GM19397 (cell line): Measurements from ENCODE around the gene ANK3.
"Not testable (repeated sequence)": the region's sequence is repeated elsewhere in the genome, so short reads cannot be mapped to it uniquely, and the experiment has no call there.

ENCODE experiments used
- ATAC-seq: cut with Tn5 transposase; IDR thresholded peaks from one replicate; pipeline ENCODE4 v1.9.1; 2021; ENCODE audit warnings: mild to moderate bottlenecking, moderate library complexity; ENCODE audit not compliant: unreplicated experiment

The ANK3 gene

DNA sequence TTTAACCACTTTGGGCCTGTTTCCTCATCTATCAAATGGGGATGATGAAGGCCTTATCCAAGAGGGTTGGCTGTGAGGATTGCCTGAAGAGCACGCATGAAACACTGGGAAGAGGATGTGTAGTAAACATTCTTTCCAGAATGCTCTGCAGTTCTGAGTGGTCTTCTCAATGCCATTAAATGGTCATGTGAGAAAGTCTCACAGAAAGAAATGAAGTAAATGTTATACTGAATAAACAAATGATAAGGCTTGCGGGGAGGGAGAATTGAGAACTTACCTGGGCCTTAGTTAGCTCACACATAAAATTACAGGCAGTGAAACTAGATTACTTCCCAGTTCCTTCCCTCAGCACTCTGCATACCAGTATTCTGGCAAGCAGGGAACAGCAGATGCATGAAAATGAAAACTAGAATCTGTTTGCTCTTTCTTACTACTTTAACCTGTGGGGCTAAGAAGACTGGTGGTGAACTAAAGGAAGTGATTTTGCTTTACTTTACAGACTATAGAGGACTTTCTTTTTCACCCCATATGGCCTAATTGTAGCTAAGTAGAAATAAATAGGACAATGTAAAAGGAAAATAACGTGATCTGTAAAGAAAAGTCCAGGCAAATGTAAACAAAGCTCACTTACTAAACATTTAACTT lies 348.1 kb downstream of the ANK3 start:
- no peak for ATAC-seq

DNA sequence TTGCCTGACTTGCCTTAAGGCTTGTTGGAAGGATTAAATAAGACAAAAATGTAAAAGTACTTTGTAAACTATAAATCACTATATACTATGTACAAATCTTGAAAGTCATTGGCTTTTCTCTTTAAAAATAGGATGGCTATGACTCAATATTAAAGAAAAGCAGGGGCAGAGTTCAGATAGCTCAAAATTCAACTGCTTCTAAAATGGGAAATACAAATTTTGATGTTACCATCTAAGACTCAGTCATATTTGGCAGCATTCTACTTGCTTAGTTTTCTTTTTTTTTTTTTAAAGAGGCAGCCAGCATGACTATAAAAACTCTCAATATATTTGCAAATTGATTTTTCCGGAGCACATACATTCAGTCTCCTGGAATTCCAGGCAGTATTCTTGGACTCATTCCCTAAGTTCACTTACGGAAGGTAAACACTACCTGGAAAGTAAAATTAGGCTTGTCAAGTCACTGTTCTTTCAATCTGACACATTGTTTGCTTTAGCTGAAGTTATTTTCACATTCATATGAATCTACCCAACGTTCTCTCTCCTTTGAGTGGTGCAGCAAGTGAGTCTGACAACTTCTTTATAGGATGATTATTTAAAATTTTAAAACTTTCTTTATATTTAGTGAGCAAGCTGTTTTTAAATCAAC lies 349.5 kb downstream of the ANK3 start:
- ATAC-seq = no peak

DNA sequence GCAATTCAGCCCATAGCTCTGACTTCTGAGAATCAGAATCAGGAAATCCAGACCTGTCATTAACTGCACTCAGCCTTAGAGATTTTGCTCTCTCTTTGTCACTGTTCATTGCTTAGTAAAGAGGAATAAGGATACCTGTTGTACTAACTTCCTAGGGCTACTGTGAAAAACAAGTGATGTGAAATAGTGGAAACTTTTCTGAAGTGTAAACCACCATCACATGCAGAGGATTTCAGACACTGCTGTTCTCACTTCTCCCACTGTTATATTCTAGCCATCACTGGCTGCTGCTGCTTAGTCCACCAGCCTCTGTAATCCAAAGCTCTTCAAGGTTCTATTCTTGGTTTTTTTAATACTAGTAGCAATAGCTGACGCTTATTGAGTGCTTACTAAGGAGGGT lies 353.7 kb downstream of the ANK3 start:
- no peak for ATAC-seq

DNA sequence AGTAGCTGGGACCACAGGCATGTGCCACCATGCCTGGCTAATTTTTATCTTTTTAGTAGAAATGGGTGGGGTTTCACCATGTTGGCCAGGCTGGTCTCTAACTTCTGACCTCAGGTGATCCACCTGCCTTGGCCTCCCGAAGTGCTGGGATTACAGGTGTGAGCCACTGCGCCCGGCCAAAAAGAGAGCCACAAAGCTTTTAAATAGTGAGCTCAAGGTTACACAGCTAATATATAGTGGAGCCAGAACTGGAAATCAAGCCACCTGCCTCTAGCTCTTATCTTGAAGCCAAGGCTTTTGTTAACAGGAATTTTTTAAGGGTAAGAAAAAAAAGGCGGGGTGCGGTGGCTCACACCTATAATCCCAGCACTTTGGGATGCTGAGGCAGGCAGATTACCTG lies 354.3 kb downstream of the ANK3 start:
- not testable (repeated sequence) for ATAC-seq

DNA sequence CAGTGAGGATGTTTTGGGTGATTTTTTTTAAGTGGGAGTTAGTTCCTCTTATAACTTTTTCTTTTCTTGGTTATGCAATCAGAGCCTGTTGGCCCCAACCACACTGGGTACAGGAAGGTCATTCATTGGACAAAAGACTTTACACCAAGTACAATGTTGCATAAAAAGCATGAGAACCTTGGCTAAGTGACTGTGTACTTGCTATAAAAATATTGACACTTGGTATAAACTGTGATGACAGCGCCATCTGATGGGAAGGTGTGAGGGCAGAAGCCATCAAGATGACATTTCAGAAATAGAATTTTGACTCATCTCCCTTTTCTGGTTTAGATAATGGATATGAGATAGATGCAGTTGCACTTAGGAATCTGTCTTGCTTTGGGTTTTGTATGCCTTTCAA lies 357.0 kb downstream of the ANK3 start:
- ATAC-seq = peak; percentile 54

DNA sequence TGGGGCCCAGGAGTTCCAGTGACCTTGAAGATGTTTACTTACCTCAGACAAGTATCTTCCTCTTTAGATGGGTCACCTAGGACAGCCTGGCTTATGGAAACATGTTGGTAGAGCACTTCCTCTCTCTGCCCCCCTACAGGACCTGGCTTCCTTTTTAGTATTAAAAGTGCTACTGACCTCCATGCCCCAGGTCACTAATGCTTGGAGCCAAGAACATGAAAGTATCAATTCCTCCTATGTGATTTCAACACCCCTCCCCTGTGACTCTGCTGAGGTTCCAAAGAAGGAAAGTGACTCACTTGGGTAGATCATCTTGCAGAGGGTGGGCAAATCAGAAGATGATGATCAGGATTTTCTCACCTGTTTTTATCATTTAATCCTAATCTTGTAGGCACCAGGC lies 358.0 kb downstream of the ANK3 start:
- ATAC-seq = peak; percentile 39

DNA sequence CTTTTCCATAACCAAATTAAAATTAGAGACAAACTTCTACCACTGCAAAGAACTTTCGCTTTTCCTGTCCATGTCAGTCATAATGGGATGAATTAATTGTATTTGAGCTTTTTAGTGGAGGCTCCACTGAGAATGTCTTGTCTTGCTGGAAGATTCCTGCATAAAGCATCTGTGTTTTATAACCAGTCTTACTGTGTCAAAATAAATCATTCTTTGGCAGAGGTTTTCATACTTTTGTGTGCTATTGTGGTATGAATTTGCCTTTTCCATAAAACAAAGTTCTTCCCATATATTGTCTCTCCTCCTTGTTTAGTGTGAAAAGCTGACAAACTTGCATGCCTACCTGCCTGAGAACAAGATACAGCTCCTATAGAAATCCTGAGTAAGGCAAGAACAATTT lies 358.5 kb downstream of the ANK3 start:
- ATAC-seq = no peak

DNA sequence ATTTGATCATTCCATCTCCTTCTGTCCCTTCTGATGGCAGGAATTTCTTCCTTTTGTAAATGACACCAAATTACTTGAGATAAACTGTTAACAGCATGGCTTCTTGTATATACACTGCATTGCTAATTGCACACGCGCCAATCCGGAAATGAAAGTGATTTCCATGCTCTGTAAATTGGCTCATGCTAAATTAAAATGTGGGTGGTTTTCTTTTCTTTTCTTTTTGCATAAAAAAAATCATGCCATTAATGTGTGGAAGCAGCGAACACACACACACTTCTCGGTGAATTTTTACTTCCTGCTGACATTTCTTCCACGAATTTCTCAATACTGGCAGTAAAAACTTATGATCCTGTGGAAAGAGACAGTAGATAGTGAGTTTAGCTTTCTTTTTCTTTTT lies 360.2 kb downstream of the ANK3 start:
- ATAC-seq = no peak

DNA sequence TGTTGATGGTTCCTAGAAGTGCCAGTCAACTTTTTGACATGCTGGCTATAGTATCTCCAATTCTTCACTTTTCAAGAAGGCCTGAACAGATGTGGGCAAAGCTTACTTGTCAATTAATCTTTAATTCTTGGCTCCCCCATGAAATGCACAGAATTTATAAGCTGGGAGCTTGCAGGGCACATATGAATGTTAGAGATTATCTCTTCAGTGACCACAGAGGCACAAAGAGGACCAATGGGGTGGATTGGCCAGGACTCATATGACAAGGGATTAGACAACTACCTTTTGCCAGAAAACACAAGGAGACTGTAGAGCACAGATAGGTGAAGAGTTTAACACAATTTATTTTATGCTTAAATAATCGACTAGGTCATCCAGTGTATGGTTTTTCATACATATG lies 361.6 kb downstream of the ANK3 start:
- ATAC-seq = no peak

DNA sequence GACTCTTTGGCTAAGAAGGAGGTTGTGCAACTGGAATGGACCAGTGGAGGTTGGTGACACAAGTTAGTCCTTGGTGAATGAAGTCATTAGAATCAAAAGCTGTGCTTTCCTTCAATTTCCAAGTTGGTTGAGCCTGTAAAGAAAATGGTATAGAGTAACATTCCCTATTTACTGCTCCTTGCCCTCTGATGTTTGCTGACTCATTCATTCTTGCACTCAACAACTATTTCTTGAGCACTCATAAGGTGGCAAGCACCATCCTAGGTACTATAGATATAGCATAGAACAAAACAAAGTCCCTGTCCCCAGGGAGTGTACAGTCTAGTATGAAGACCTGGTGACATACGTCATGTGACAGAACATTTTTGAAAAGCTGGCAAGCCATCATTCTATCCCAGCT lies 364.4 kb downstream of the ANK3 start:
- ATAC-seq = no peak

DNA sequence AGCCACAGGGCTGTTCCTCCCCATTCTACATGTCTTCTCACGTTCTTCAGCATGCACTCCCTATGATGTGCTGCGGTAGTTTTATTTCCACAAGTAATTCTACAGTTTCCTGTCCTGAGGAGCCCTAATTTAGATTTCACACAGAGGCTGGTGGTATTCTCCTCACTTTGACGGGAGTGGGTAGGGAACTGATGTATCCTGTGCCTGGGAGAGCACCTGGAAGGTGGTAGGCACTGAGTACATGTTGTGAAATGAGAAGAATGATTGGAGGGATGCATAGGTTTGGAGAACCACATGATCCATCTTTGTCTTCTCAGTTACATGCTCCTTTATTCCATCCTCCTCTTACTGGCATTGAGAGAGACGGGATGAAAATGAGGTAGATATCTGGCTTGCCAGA lies 365.2 kb downstream of the ANK3 start:
- ATAC-seq = no peak

DNA sequence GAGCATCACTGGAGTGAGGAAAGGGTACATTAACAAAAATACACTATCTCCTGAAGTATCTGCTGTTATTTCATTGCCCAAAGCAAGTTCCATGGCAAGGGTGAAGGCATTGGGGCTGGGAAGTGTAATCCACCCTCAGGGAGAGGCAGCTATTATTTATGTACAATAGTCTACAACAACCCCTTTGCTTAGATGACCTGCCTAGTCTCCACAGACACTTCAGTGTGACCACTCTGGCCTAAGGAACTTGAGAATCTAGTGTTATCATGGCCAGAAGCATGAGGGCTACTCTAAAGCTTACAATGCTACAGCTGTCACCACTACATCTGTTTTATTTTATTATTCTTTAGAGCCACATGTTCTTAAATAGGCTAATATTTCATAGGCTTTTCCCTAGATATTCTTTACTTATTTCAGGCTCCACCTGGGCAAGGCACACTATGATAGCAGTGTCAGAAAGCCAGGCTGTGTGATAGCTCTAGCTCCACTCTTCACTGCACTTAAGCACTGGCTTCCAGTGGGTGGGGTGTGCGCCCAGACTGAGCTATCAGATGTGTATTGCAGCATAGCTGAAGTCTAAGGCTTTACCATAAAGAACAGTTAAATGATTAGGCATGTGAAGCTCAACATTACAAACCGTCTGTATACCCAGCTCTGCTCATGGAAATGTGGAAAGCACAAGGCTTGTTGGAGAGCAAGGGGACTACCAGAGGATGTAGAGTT lies 366.4 kb downstream of the ANK3 start:
- ATAC-seq = no peak

DNA sequence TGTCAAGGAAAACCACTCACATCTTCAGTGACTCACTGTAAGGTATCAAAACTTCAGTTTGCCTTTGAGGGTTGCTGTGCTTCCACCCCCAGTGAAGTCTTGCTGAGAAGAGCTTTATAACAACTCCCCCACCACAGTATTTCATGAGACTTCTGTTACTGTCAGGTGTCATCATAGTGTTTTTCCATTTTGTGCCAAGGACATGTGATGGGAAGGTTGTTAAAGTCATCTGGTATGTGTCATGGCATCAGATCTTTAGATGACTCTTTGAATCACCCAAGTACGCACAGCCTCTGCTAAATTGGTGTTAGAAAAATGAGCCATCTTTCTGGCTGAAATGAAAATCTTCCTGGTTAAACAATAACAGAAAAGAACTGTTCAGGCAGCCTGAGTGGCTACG lies 368.3 kb downstream of the ANK3 start:
- no peak for ATAC-seq

DNA sequence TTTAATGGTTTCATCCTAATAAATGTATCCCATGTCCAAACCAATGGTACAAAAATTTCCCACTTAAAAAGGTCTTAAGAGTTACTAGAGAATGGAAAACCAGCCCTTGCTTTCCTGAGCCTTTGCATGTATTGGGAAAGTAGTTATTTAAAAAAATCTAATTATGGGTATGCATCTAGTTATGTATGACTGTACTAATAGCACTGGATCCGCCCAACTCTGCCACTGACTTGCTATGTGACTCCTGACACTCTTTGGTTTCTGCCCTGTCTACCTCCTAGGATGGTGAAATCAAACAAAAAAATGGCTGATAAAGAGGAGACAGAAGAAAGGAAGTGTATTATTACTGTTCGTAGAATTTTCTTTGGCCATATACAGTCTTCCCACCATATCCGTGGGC lies 372.9 kb downstream of the ANK3 start:
- no peak for ATAC-seq

DNA sequence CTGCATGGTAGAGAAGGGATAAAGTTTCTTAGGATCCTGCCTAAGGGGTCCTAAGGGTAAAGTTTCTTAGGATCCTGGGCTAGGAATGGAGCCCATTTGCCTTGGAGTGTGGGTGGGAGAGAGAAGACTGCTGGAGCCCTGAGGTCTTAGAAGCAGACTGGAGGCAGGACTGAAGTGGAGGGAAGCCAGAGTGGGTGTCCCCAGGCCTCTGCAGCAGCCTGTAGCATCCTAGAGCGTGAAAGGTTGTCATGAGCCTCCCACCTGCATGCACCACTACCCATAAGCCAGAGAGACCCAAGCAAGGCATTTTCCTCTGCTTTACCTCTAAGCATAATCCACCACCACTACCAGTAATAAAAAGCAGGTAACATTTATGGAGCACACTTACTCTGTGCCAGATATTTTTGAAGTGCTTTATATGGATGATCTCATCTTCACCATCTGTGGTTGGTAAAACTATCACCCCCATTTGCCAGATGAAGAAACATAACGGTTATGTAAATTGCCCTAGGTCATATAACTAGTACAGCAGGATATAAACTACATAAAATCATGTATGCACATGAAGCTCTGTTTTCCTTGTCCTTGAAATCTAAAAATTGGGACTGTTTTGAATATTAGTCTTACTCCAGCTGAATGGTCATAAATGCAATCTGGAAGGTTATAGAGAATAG lies 379.8 kb downstream of the ANK3 start:
- ATAC-seq = no peak

DNA sequence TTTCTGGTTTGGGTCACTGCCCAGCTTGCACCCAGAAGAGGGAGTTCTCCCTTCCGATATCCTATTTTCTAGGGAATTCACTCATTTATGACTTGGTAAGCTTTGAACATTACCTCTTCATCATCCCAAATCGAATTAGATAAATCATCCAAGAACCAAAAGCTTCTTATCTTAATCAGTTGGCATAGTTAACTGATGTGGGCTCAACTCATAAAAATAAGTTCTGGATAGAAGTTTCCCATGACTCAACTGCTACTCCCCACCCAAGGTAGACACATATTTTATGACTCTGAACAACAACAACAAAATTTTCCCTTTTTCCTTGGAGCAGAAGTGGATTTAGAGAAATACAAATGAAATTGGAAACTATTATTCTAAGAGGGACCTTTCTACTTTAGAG lies 380.4 kb downstream of the ANK3 start:
- ATAC-seq = no peak

DNA sequence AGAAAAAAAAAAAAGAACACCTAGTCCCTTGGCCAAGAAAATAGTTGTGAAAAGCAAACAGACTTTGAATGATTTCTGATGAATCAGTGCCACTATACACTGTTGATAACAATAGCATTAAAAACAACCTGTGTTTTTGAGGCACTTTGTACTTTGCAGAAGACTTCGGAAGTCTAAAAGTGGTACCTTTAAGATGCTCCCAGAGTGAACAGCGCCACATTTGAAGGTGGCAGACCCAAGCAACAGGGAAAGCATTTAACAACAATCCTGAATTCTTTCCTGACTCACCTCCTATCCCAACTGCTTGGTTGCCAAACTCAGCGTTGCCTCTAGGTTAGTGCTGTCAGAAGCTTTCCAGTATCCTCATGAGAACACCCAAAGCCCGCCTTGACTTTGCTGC lies 380.9 kb downstream of the ANK3 start:
- ATAC-seq = no peak

DNA sequence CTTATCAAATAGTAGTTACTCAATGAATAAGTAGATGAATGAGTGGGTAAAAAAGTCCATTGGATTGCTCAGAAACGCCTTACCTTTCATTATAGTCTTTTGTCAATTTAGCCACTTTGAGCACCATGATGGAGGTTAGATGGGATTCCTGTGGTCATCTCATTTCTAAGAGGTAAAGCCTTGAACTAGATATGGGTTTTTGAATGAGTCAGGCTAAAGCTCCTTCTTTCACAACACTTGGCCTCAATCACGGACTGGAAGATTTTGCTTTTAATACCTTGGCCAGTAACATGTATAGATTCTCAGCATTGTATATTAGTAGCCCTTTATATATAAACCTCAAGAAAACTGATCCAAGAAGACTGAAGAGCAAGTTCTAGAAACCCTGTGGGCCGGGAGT lies 383.6 kb downstream of the ANK3 start:
- ATAC-seq = no peak

DNA sequence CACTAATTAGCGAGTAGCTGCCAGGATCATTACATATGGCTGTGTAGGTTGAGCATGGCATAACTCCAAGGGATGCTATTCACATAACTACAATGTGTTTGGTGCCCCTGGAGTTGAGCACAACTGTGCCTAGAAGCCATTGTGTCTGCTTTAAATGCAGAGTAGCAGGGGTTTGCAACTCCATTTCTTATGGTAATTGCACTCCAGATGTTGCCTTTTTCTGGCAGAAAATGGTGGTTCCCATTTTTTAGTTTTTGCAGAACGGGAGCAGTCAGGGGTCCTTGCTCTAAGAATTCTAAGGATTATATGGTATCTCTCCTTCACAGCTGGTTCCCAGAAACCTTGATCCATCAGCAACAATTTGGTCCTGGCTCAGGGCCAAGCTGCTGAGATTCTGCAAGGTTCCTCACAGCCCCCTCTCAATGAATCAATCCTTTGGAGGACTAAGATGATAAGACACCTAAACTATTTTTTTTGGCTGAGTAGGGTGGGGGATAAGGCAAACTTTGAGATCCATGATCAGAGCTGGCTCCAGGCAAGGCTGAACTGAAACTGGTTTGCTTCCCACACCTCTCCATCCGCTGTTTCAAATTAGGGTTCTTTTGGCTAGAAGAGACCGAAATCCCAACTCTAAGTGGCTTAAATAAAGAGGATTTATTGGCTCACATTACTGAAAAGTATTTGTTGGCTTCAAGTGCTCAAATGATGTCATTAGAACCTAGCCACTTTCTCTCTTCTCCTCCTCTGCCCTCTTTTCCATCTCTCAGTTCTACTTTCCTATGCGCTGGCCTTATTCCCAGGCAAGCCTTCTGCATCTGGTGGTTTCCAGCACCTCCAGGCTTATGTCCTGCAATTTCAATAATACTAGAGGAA lies 385.8 kb downstream of the ANK3 start:
- no peak for ATAC-seq

DNA sequence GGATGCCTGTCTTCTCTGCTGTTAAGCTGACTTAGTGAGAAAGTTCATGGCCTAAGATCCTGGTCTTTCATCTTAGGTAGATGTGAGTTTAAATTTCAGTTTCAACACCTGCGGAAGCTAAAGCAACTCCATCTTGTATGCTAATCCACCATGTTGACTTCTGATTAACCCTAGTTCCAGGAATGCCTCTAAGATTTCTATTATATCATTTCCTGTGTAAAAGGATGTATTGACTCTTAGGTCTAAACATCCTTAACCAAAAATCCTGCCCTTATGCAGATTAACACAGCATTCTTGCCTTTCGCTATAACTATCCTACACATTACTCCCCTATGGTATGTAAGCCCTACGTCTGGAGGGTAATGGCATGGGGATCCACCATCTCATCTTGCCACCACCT lies 388.9 kb downstream of the ANK3 start:
- ATAC-seq = no peak
